Measurements from ENCODE around the gene RNF217. TPM values are rescaled to one million over a fixed set of nuclear protein-coding genes. Genes with fewer than 3 reads are reported as not detected.

Gene RNF217
- total and polyA plus RNA-seq, 2 of the 8 experiments (the other 6 are each of a cell fraction or from before 2014, with no cell fraction given), result 2.0 to 8.9 TPM

DNA sequence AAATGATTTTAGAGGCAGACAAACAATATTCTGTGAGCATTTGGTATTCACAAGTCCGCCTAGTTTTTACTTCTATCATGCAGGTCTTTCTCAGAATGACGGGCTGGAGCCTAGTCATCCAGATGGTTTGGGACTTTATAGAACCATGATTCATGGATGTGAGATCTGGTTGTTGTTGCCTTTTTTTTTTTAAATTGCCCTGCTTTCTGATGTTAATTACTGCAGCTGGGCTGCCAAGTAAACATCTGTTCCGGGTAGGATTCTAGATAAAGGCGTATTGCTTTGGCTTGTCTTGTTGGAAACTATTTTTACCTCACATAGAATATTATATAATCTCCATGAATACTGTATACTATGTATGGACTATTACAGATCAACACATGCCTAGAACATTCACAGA, 58.1 kb downstream of the RNF217 start (continued):
- TF ChIP-seq, protein P1, sequence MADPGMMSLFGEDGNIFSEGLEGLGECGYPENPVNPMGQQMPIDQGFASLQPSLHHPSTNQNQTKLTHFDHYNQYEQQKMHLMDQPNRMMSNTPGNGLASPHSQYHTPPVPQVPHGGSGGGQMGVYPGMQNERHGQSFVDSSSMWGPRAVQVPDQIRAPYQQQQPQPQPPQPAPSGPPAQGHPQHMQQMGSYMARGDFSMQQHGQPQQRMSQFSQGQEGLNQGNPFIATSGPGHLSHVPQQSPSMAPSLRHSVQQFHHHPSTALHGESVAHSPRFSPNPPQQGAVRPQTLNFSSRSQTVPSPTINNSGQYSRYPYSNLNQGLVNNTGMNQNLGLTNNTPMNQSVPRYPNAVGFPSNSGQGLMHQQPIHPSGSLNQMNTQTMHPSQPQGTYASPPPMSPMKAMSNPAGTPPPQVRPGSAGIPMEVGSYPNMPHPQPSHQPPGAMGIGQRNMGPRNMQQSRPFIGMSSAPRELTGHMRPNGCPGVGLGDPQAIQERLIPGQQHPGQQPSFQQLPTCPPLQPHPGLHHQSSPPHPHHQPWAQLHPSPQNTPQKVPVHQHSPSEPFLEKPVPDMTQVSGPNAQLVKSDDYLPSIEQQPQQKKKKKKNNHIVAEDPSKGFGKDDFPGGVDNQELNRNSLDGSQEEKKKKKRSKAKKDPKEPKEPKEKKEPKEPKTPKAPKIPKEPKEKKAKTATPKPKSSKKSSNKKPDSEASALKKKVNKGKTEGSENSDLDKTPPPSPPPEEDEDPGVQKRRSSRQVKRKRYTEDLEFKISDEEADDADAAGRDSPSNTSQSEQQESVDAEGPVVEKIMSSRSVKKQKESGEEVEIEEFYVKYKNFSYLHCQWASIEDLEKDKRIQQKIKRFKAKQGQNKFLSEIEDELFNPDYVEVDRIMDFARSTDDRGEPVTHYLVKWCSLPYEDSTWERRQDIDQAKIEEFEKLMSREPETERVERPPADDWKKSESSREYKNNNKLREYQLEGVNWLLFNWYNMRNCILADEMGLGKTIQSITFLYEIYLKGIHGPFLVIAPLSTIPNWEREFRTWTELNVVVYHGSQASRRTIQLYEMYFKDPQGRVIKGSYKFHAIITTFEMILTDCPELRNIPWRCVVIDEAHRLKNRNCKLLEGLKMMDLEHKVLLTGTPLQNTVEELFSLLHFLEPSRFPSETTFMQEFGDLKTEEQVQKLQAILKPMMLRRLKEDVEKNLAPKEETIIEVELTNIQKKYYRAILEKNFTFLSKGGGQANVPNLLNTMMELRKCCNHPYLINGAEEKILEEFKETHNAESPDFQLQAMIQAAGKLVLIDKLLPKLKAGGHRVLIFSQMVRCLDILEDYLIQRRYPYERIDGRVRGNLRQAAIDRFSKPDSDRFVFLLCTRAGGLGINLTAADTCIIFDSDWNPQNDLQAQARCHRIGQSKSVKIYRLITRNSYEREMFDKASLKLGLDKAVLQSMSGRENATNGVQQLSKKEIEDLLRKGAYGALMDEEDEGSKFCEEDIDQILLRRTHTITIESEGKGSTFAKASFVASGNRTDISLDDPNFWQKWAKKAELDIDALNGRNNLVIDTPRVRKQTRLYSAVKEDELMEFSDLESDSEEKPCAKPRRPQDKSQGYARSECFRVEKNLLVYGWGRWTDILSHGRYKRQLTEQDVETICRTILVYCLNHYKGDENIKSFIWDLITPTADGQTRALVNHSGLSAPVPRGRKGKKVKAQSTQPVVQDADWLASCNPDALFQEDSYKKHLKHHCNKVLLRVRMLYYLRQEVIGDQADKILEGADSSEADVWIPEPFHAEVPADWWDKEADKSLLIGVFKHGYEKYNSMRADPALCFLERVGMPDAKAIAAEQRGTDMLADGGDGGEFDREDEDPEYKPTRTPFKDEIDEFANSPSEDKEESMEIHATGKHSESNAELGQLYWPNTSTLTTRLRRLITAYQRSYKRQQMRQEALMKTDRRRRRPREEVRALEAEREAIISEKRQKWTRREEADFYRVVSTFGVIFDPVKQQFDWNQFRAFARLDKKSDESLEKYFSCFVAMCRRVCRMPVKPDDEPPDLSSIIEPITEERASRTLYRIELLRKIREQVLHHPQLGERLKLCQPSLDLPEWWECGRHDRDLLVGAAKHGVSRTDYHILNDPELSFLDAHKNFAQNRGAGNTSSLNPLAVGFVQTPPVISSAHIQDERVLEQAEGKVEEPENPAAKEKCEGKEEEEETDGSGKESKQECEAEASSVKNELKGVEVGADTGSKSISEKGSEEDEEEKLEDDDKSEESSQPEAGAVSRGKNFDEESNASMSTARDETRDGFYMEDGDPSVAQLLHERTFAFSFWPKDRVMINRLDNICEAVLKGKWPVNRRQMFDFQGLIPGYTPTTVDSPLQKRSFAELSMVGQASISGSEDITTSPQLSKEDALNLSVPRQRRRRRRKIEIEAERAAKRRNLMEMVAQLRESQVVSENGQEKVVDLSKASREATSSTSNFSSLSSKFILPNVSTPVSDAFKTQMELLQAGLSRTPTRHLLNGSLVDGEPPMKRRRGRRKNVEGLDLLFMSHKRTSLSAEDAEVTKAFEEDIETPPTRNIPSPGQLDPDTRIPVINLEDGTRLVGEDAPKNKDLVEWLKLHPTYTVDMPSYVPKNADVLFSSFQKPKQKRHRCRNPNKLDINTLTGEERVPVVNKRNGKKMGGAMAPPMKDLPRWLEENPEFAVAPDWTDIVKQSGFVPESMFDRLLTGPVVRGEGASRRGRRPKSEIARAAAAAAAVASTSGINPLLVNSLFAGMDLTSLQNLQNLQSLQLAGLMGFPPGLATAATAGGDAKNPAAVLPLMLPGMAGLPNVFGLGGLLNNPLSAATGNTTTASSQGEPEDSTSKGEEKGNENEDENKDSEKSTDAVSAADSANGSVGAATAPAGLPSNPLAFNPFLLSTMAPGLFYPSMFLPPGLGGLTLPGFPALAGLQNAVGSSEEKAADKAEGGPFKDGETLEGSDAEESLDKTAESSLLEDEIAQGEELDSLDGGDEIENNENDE (IDR thresholded peaks at IDR 0.05; ENCODE audit: insufficient replicate concordance, low read length), result no peak
- TF ChIP-seq BCL11A (IDR thresholded peaks at IDR 0.05; ENCODE audit: low read depth in 2 of 2, low read length in 2 of 2) (no peak), TCF12 (IDR thresholded peaks at IDR 0.05; ENCODE audit: low read depth, low read length) (peak; percentile 91), POU5F1 (IDR thresholded peaks at IDR 0.05; ENCODE audit: low read depth, low read length) (0 out of 2 replicates have a peak, but pooled peaks have one; percentile 50), EP300 (IDR thresholded peaks at IDR 0.05; ENCODE audit: borderline replicate concordance in 1 of 2, low read depth in 2 of 2, low read length in 2 of 2) (peak in 1 of 2 experiments; percentile 32; a peak in 1 of 3 replicates), SP1 (IDR thresholded peaks at IDR 0.05; ENCODE audit: low read depth, low read length) (peak; percentile 44; the same call in 1 of the 2 replicates), EGR1 (IDR thresholded peaks at IDR 0.05; ENCODE audit: borderline replicate concordance, low read depth, low read length) (no peak), SAP30 (IDR thresholded peaks at IDR 0.05; ENCODE audit: insufficient read depth, insufficient replicate concordance, low read length) (no peak)

Data from H1 (cell line).